GM12892 (cell line): ENCODE data around the gene TMEM54.

ENCODE experiments used
- POLR2A ChIP-seq: IDR thresholded peaks from 2 replicates; pipeline ENCODE4 v1.6.1; 2011; ENCODE audit warnings: low read depth, low read length, control low read depth
- POLR2AphosphoS5 ChIP-seq: IDR thresholded peaks from 2 replicates; pipeline ENCODE4 v1.6.1; 2011; ENCODE audit warnings: low read depth, low read length, control low read depth
- TAF1 ChIP-seq: IDR thresholded peaks from 2 replicates; pipeline ENCODE4 v1.6.1; 2011; ENCODE audit warnings: low read depth, mild to moderate bottlenecking, control low read depth, low read length, borderline replicate concordance

GRCh38 chr1:32869923-32870614 is 31.1 kb downstream of the TMEM54 start:
- TF ChIP-seq POLR2AphosphoS5: no peak
- TF ChIP-seq POLR2A: no peak
- TF ChIP-seq TAF1: no peak
